GM12878 (cell line): ENCODE results near the gene FXYD6. TPM values are rescaled to one million over a fixed set of nuclear protein-coding genes. Genes with fewer than 3 reads are reported as not detected.

Source experiments
- ATAC-seq: fragments of 200-7000 bp; cut with Tn5 transposase; 3 replicates; pipeline ENCODE4 v1.9.1; 2020; ENCODE audit warnings: mild to moderate bottlenecking, moderate library complexity
- BruUV-seq: library from RNA; stranded (reverse); fragments of 400-500 nt; replicated peaks from 2 replicates; lab custom pipeline; 2021; lab: Mats Ljungman, UMichigan
- CTCF ChIA-PET: fragments of 300-600 bp; sonication (Branson Sonifier 250); formaldehyde crosslinking; extraction: SDS; loops from one replicate; lab custom pipeline; 2021; ENCODE audit warnings: inconsistent platforms; lab: Yijun Ruan, JAX
- POLR2A ChIA-PET: fragments of 350-600 bp; formaldehyde crosslinking; extraction: SDS; loops from one replicate; lab custom pipeline; 2021; ENCODE audit warnings: inconsistent platforms; lab: Charles Lee
- RAD21 ChIA-PET: fragments of 300-600 bp; sonication (Branson Sonifier 250); formaldehyde crosslinking; loops from one replicate; lab custom pipeline; 2023; ENCODE audit warnings: antibody characterized with exemption; ENCODE audit not compliant: unreplicated experiment; lab: Charles Lee
- SMC1A ChIA-PET: fragments of 300-600 bp; sonication (Branson Sonifier 250); formaldehyde crosslinking; loops from one replicate; lab custom pipeline; 2023; ENCODE audit not compliant: unreplicated experiment, uncharacterized antibody; lab: Charles Lee
- DNase-seq: peaks from one replicate; pipeline ENCODE4 v3.0.0-alpha.2; 2011; ENCODE audit warnings: low read depth, low spot score
- FAIRE-seq: peaks from 3 replicates; lab custom pipeline; 2011; peaks lifted over from hg19 to GRCh38; lab: Jason Lieb, UNC
- H2AFZ ChIP-seq: 2 replicates; pipeline ENCODE4 v1.6.0; 2011; ENCODE audit warnings: low read depth, low read length, control low read depth; ENCODE audit not compliant: control insufficient read depth
- H3K27ac ChIP-seq: 2 replicates; pipeline ENCODE4 v1.5.1; 2011; ENCODE audit warnings: control low read depth; ENCODE audit not compliant: control insufficient read depth, insufficient read depth
- H3K27me3 ChIP-seq, 2 experiments: replicated peaks in 1 of 2; 2 replicates each; pipeline versions ENCODE4 v1.6.0 to v1.6.1; 2011; ENCODE audit warnings: low read length in 1 of 2; ENCODE audit not compliant: control insufficient read depth in 2 of 2, insufficient read depth in 2 of 2
- H3K36me3 ChIP-seq, 2 experiments: 2 replicates each; pipeline ENCODE4 v1.5.1; 2011; ENCODE audit warnings: low read length in 1 of 2; ENCODE audit not compliant: control insufficient read depth in 2 of 2, insufficient read depth in 2 of 2
- H3K4me1 ChIP-seq: 2 replicates; pipeline ENCODE4 v1.6.1; 2011; ENCODE audit warnings: mild to moderate bottlenecking, low read length, moderate library complexity, mixed read lengths; ENCODE audit not compliant: control insufficient read depth, insufficient read depth
- H3K4me2 ChIP-seq: 2 replicates; pipeline ENCODE4 v1.6.0; 2011; ENCODE audit warnings: control low read depth; ENCODE audit not compliant: control insufficient read depth, insufficient read depth
- H3K4me3 ChIP-seq: fragments of 200-600 bp; sonication (generic); 2 replicates; pipeline ENCODE4 v1.5.1; 2016
- H3K79me2 ChIP-seq: 2 replicates; pipeline ENCODE4 v1.6.0; 2011; ENCODE audit warnings: low read length; ENCODE audit not compliant: control insufficient read depth, insufficient read depth
- H3K9ac ChIP-seq: 2 replicates; pipeline ENCODE4 v1.8.0; 2011; ENCODE audit warnings: low read length, control low read depth, mixed read lengths; ENCODE audit not compliant: control insufficient read depth, insufficient read depth
- H3K9me3 ChIP-seq: replicated peaks from 3 replicates; pipeline ENCODE4 v1.5.1; 2011; ENCODE audit warnings: mild to moderate bottlenecking, low read length; ENCODE audit not compliant: control insufficient read depth, insufficient read depth
- H4K20me1 ChIP-seq: 2 replicates; pipeline ENCODE4 v1.6.0; 2011; ENCODE audit not compliant: control insufficient read depth, insufficient read depth
- ASH2L ChIP-seq: fragments of 300-600, 200-600 bp; sonication (generic); IDR thresholded peaks from 2 replicates; pipeline ENCODE4 v1.6.1; 2017; ENCODE audit warnings: low read depth, mild to moderate bottlenecking, borderline replicate concordance
- CBX5 ChIP-seq: sonication (generic); IDR thresholded peaks from 2 replicates; pipeline ENCODE4 v1.6.1; 2016; ENCODE audit warnings: low read depth, moderate library complexity, mild to moderate bottlenecking, inconsistent platforms
- EP300 ChIP-seq, 2 experiments: fragments of 150-350 bp in 1 of 2; IDR thresholded peaks; 2 replicates each; pipeline ENCODE4 v1.6.1; 2011 to 2012; ENCODE audit warnings: low read depth in 2 of 2, low read length in 2 of 2, borderline replicate concordance in 1 of 2, improper control_type of control experiment in 1 of 2, inconsistent platforms in 1 of 2; ENCODE audit not compliant: control insufficient read depth in 1 of 2
- ESRRA ChIP-seq: IDR thresholded peaks from 2 replicates; pipeline ENCODE4 v1.6.1; 2012; ENCODE audit warnings: mild to moderate bottlenecking, low read length, improper control_type of control experiment
- EZH2 ChIP-seq: IDR thresholded peaks from 2 replicates; pipeline ENCODE4 v1.6.1; 2012; ENCODE audit warnings: low read depth, mild to moderate bottlenecking, control low read depth, inconsistent platforms, low read length, borderline replicate concordance; ENCODE audit not compliant: control insufficient read depth
- FOXK2 ChIP-seq: fragments of 450-650 bp; IDR thresholded peaks from 2 replicates; pipeline ENCODE4 v1.6.1; 2017; ENCODE audit warnings: mild to moderate bottlenecking, moderate library complexity
- JUND ChIP-seq: IDR thresholded peaks from 2 replicates; pipeline ENCODE4 v1.6.1; 2012; ENCODE audit warnings: low read depth, mild to moderate bottlenecking, low read length, improper control_type of control experiment, moderate library complexity
- MAX ChIP-seq: IDR thresholded peaks from 2 replicates; pipeline ENCODE4 v1.6.1; 2012; ENCODE audit warnings: low read depth, low read length, improper control_type of control experiment
- PBX3 ChIP-seq: IDR thresholded peaks from 2 replicates; pipeline ENCODE4 v1.6.1; 2011; ENCODE audit warnings: mild to moderate bottlenecking, low read depth, low read length, moderate library complexity; ENCODE audit not compliant: insufficient replicate concordance
- WGBS: methylation state at CpG from one replicate; pipeline ENCODE4 v1.1.6; 2016; ENCODE audit warnings: low lambda C conversion rate; ENCODE audit not compliant: insufficient replicate concordance, insufficient coverage; ENCODE audit errors: missing lambda C conversion rate; 5-methylcytosine and 5-hydroxymethylcytosine counted together
- in situ Hi-C: fragments of 300-500 bp; cut with MboI; formaldehyde crosslinking; loops from 9 replicates; pipeline ENCODE4 v1.14.3; 2018; ENCODE audit warnings: mixed read lengths
- intact Hi-C: fragments of 100-400 bp; cut with micrococcal nuclease; formaldehyde crosslinking; loops from one replicate; pipeline ENCODE4 v1.14.2; 2022; ENCODE audit not compliant: unreplicated experiment
- polyA plus RNA-seq, 11 experiments: library from polyadenylated mRNA; depleted of rRNA in 4 of 11; unstranded in 6 of 11; stranded (reverse) in 5 of 11; fragments of >200 nt; fragmentation: Nextera tagmentation in 4 of 11; fragmentation: Illumina TruSeq in 1 of 11; extraction: Ambion mirVana in 4 of 11; extraction: Trizol in 1 of 11; gene quantifications; 1 replicate in 1 of 11; 2 replicates in 10 of 11; pipeline versions ENCODE4 v1.2.1 to v1.2.3, GENCODE V29; 2011 to 2016; ENCODE audit warnings: inconsistent platforms in 2 of 11, missing spikeins in 2 of 11, low read depth in 1 of 11
- total RNA-seq, 4 experiments: library from RNA; depleted of rRNA in 3 of 4; stranded (reverse); fragments of >200 nt in 3 of 4; fragmentation: Illumina TruSeq in 1 of 4; extraction: Trizol in 1 of 4; gene quantifications; 2 replicates each; pipeline versions ENCODE4 v1.2.1 to v1.2.3, GENCODE V29; 2013 to 2021

Gene FXYD6
- total and polyA plus RNA-seq, 10 of the 15 experiments (the other 5 are each of a cell fraction or from before 2014, with no cell fraction given): 0.09 to 2.0 (median 0.23) TPM; not detected in 2

- 0 out of 2 replicates have a peak, but pooled peaks have one; percentile 30 for TF ChIP-seq CBX5
- TF ChIP-seq JUND: no peak
- TF ChIP-seq EP300 (IDR thresholded peaks at IDR 0.05; ENCODE audit: borderline replicate concordance in 1 of 2, control insufficient read depth in 1 of 2, low read depth in 2 of 2, low read length in 2 of 2): no peak
- TF ChIP-seq ASH2L: no peak
- no peak for TF ChIP-seq PBX3
- no peak for TF ChIP-seq FOXK2
- TF ChIP-seq MAX: no peak
- no peak for TF ChIP-seq EZH2
- TF ChIP-seq ESRRA: no peak
Measured at GRCh38 chr11:117852309-117852708, 24.1 kb downstream of the FXYD6 start.

More at GRCh38 chr11:117852309-117852708, 24.1 kb downstream of the FXYD6 start:
- Histone ChIP-seq H3K9me3 (peaks cover 2% of the 10 kb centered on the region; the same call in 2 of the 3 replicates), H3K9ac (no peak overlapping the region), H4K20me1 (no peaks in the 10 kb centered on the region), H3K27me3 (no peaks in the 10 kb centered on the region; a peak in 2 of 4 replicates), H3K4me2 (no peak overlapping the region), H3K27ac (no peak overlapping the region), H2AFZ (no peak overlapping the region), H3K4me3 (no peak overlapping the region), H3K79me2 (no peaks in the 10 kb centered on the region), H3K36me3 (no peaks in the 10 kb centered on the region), H3K4me1 (no peaks in the 10 kb centered on the region)
- ChIA-PET POLR2A (no interaction called here), CTCF (interaction anchor here (0.8 to 3.4 kb wide), 7 partner anchors 8 to 201 kb away, joined by 3 to 15 read pairs (median 3); no protein-coding TSS in a partner anchor), RAD21 (interaction anchor here (1.3 to 1.9 kb wide), 2 partner anchors 94 to 98 kb away, joined by 3 to 6 read pairs; no protein-coding TSS in a partner anchor), SMC1A (interaction anchor here (1.2 to 2.1 kb wide), 5 partner anchors 19 to 201 kb away, joined by 3 to 12 read pairs (median 4); no protein-coding TSS in a partner anchor)
- 27% methylated on average over 3 of the region's 3 CpGs for WGBS
- FAIRE-seq (no peak), ATAC-seq (no peak), DNase-seq (no peak)
- no TSS peak for BruUV-seq
- in situ Hi-C loops (no loop called here), intact Hi-C loops (no loop called here)
